ENCODE results near the gene CCDC60.
"Not testable (repeated sequence)": the region's sequence is repeated elsewhere in the genome, so short reads cannot be mapped to it uniquely, and the experiment has no call there.

CCDC60 gene

GRCh38 chr12:119338593-119339363 is 4.2 kb downstream of the CCDC60 start:
- DNase-seq, result no peak

GRCh38 chr12:119340578-119340977 is 6.0 kb downstream of the CCDC60 start:
- no peak for DNase-seq

DNA sequence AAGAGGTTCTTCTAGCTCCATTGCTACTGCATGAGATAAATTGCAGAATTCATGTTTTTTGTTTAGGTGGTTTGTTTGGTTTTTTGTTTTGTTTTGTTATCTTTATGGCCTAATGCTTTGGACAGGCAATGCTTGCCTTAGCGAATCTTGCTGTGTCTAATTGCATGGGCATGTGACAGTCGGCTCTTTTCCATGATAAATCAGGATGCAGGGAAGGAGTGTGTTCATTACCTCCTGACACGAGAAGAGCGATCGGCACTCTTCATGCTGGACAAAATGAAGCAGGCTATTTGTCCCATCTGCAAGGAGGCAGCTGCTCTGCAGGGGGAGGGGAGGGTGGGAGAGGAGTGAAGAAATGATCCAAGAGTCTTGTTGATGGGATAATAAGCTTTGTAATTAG is 6.5 kb downstream of the CCDC60 start:
- no peak for DNase-seq

- no peak for DNase-seq
These were observed 7.5 kb downstream of the CCDC60 start for GRCh38 chr12:119341988-119342387.

DNA sequence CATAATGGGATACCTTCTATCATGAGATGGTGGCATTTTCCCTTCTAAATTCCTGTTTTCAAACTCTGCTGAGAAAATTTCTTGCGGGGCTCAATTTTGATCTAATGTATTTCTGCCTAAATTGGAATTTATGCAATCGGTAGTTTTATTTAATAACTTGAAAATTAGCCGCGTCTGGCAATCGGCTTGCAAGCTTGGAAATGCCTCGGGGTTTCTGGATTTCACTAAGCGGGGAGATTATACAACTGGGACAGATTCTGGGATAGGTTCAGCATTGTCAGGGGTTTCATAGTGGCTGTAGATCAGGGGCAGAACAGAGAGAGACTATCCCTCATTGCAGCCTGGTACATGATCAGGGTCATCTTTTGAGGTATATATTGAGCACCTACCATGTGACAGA is 8.6 kb downstream of the CCDC60 start:
- no peak for DNase-seq

- DNase-seq, result no peak
These were observed 19.6 kb downstream of the CCDC60 start for GRCh38 chr12:119354172-119354571.

DNA sequence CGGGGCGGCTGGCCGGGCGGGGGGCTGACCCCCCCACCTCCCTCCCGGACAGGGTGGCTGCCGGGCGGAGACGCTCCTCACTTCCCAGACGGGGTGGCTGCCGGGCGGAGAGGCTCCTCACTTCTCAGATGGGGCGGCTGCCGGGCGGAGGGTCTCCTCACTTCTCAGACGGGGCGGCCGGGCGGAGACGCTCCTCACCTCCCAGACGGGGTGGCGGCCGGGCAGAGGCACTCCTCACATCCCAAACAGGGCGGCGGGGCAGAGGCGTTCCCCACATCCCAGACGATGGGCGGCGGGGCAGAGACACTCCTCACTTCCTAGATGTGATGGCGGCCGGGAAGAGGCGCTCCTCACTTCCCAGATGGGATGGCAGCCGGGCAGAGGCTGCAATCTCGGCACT is 25.8 kb downstream of the CCDC60 start:
- not testable (repeated sequence) for DNase-seq

DNA sequence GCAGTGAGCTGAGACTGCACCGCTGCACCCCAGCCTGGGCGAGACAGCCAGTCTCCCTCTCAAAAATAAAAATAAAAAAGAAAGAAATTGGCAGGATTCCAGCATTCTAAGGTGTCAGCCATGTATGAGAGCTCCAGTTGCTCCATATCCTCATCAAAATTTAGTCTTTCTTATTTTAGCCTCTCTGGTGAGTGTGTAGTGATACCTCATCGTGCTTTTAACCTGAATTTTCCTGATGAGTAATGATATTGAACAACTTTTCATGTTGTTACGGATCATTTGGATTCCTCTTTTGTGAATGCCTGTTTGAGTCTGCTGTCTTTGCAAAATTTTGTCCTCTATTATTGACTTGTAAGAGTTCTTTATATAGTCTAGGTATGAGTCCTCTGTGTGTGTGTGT is 28.5 kb downstream of the CCDC60 start:
- no peak for DNase-seq

GRCh38 chr12:119363490-119363889 is 29.0 kb downstream of the CCDC60 start:
- no peak for DNase-seq

DNA sequence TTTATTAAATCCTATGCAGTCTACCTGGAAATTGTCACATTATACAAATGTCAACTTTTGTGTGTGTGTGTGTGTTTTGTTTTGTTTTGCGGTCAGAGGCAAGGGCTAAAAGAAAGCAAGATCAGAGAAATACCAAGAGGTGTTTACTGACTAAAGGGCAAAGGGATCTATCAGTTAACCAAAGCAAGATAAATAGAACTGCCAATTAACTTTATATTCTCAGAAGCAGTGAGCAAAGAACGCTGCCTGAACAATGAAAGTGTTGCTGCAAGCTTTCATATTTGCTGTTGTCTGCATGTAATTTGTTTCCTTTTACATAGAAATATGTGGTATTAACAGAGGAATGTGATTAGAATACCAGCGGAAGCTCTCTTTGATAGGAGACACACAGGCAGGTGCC is 30.9 kb downstream of the CCDC60 start:
- no peak for DNase-seq

GRCh38 chr12:119366007-119366406 is 31.5 kb downstream of the CCDC60 start:
- DNase-seq, result no peak

DNA sequence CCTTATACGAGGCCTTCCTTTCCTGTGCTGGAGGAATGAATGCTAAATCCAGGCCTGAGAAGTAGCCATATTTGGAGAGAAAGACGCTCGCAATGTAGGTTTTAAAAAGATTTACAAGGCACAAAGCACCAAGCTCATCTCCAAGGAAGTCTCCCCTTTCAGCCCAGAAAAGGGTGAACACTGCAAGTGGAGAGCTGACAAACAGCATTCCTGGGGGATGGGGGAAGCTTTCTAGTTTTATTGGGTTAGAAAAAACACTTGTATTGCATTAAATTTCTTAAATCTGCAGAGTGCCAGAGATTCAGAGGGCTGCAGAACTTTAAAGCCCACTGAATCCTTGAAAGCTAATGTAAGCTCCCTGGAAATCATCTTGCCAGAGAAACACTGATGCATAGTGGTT is 34.6 kb downstream of the CCDC60 start:
- DNase-seq, result no peak

- no peak for DNase-seq
These were observed 35.5 kb downstream of the CCDC60 start for GRCh38 chr12:119369907-119370546.

DNA sequence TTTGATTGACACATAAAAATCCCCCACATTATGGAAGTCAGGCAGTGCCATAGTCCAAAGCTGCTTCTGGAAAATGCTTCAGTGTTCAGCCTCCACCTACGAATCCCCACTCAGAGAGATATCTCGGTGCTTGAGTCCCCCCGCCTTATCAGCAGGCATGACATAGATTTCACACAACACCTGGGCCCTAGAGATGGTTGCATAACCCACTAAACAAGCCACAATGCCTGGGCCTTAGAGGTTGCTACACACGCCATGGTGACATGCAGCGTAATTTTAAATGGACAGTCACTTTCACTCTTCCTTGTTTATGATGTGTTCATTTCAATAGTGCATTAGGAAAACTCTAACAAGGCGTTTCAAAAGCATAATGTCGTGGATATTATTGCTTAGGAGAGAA is 38.0 kb downstream of the CCDC60 start:
- DNase-seq, result no peak

DNA sequence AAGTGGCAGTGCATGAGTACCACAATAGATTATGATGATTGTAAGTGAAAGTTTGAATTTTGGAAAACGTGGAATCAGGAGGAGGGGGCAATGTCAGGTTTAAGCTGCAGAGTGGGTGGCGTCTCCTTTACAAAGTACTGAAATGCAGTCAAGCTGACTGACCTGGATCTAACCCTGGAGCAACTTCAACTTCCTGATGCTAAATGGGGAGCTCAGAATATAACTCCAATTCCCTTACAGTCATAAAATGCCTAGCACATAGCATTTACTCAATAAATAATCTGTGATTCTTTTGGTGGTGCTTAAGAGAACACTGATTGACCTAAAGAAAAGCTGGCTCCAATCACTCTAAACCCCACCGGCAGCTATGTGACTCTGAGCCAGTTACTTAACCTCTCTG is 38.5 kb downstream of the CCDC60 start:
- no peak for DNase-seq

- no peak for DNase-seq
These were observed 39.1 kb downstream of the CCDC60 start for GRCh38 chr12:119373666-119374065.

DNA sequence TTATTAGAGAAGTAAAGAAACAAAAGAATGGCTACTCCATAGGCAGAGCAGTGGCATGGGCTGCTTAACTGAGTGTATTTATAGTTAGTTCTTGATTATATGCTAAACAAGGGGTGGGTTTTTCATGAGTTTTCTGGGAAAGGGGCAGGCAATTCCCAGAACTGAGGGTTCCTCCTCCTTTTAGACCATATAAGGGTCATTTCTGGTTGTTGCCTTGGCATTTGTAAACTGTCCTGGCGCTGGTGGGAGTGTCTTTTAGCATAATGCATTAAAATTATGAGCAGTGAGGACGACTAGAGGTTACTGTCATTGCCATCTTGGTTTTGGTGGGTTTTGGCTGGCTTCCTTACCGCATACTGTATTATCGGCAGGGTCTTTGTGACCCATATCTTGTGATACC is 40.1 kb downstream of the CCDC60 start:
- DNase-seq, result no peak

DNA sequence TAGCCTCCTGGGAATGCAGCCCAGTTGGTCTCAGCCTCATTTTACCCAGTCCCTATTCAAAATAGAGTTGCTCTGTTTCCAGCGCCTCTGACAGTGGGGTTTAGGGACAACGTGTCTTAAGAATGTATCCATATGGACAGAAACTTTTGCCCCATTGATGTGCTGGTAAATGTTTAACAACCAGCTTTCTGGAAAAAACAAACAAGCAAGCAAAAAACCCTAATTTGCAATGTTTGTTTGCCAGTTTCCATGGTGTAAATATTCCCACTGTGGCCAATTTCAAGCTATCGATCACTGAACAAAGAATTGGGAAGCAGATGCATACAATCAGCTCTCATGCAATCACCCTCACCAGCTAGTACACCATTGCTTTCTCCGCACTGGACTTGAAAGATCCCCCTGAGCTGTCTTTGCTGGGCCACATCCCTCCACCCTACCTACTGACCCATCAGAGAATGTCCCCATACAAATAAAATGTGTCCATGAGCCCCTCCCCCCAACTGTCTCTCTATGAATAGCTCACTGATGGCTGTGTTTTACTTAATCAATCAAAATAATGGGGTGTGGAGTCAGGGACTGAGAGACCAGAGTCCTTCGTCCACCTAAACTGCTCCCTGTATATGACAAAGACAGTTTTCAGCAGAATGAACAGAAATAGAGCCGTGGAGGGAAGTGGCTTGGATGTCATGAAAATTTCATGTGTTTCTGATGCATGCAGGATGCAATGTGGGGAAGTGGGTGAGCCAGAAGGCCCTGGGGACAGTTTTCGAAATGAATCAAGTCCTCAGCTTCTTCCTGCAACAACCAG is 40.8 kb downstream of the CCDC60 start:
- no peak for DNase-seq

GRCh38 chr12:119375883-119376190 is 41.3 kb downstream of the CCDC60 start:
- DNase-seq, result no peak

DNA sequence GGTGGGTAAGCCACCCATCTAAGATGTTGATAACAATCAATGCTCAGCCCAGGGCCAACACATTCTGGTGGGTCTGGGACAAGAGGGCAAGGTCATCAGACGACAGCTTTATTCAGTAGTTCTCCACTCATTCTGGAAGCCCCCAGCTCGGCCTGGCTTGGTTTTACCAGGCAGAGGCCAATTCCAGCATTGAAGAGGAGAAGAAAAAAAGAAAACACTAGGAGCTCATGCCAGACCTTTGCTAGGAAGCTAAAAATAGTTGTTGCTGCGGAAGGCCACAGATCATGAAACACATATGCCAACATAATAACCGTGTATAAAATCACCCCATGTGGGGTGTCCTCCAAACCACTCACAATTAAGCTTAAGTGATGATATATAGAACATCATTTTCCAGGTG is 44.4 kb downstream of the CCDC60 start:
- no peak for DNase-seq

DNA sequence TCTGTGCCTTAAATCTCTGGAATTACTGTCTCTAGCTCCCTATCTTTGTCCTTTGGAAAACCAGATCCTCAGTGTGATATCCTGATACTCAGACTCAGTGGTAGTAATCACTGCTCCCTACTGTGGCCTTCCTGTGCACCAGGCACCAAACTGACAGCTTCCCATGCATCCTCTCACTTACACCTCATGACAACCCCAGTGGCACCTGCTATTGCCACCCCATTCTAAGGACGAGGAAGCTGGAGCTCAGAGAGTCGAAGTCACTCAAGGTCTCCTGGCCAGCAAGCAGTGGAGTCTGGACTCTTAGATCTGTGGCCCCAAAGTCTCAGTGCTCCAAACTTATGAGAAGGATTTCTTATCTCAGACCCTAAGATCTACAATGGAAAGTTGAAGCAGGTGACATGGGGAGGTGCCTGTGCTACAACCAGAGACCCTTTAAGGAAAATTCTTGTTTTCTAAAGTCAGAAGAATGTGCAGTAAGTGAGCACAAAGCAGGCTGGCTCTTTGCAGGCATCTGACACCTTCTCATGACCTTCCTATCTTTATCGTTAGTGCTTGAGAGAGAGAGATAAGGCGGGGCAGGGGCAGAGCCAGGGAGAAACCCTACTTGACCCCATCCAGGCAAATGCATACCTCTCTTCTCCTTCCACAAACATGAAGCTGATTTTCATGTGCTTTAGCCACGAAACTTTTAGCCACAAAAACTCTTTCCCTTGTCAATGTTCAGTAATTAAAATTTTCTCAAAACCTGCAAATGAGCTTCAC is 47.1 kb downstream of the CCDC60 start:
- DNase-seq, result no peak

GRCh38 chr12:119383206-119383605 is 48.7 kb downstream of the CCDC60 start:
- DNase-seq, result no peak

GRCh38 chr12:119384340-119384739 is 49.8 kb downstream of the CCDC60 start:
- DNase-seq, result no peak

All from GOT3 (cell line).